ENCODE results near the gene IFITM5.
"Not testable (repeated sequence)": the region's sequence is repeated elsewhere in the genome, so short reads cannot be mapped to it uniquely, and the experiment has no call there.

Gene IFITM5

GRCh38 chr11:293852-294661, 5.3 kb downstream of the IFITM5 start:
- no peak for DNase-seq

- DNase-seq, result no peak
Measured at GRCh38 chr11:293271-293851, 6.0 kb downstream of the IFITM5 start.

- DNase-seq, result no peak
Measured at GRCh38 chr11:292211-293121, 6.9 kb downstream of the IFITM5 start.

GRCh38 chr11:291281-292210, 7.8 kb downstream of the IFITM5 start:
- DNase-seq, result peak; percentile 35

- DNase-seq, result peak; percentile 33
Measured at GRCh38 chr11:290621-291231, 8.6 kb downstream of the IFITM5 start.

- peak; percentile 44 for DNase-seq
Measured at GRCh38 chr11:289712-290620, 9.4 kb downstream of the IFITM5 start.

GRCh38 chr11:289398-289711, 10.0 kb downstream of the IFITM5 start:
- DNase-seq, result peak; percentile 45

- DNase-seq, result peak; percentile 65
Measured at GRCh38 chr11:288478-289397, 10.6 kb downstream of the IFITM5 start, which contains the start of gene PGGHG. PGGHG (plus strand) TSS chr11:289126; CDS start chr11:289817, 691 bp downstream.

- no peak for DNase-seq
Measured at GRCh38 chr11:287821-288477, 11.4 kb downstream of the IFITM5 start.

GRCh38 chr11:286977-287820, 12.1 kb downstream of the IFITM5 start:
- not testable (repeated sequence) for DNase-seq

- DNase-seq, result no peak
Measured at GRCh38 chr11:285894-286220, 13.5 kb downstream of the IFITM5 start.

- DNase-seq, result peak; percentile 32
Measured at GRCh38 chr11:285021-285893, 14.1 kb downstream of the IFITM5 start.

GRCh38 chr11:284105-285020, 15.0 kb downstream of the IFITM5 start:
- DNase-seq, result peak; percentile 40

- DNase-seq, result no peak
Measured at GRCh38 chr11:283405-284104, 15.8 kb downstream of the IFITM5 start.

GRCh38 chr11:282630-283360, 16.5 kb downstream of the IFITM5 start:
- DNase-seq, result no peak
